NCI-H510A treated with DMSO at 0.1 percent for 48 hours (cell line): ENCODE results near the gene IQCH.

Source experiments
- DNase-seq: peaks from one replicate; lab custom pipeline; 2025; lab: John Stamatoyannopoulos, UW

Gene IQCH

DNA sequence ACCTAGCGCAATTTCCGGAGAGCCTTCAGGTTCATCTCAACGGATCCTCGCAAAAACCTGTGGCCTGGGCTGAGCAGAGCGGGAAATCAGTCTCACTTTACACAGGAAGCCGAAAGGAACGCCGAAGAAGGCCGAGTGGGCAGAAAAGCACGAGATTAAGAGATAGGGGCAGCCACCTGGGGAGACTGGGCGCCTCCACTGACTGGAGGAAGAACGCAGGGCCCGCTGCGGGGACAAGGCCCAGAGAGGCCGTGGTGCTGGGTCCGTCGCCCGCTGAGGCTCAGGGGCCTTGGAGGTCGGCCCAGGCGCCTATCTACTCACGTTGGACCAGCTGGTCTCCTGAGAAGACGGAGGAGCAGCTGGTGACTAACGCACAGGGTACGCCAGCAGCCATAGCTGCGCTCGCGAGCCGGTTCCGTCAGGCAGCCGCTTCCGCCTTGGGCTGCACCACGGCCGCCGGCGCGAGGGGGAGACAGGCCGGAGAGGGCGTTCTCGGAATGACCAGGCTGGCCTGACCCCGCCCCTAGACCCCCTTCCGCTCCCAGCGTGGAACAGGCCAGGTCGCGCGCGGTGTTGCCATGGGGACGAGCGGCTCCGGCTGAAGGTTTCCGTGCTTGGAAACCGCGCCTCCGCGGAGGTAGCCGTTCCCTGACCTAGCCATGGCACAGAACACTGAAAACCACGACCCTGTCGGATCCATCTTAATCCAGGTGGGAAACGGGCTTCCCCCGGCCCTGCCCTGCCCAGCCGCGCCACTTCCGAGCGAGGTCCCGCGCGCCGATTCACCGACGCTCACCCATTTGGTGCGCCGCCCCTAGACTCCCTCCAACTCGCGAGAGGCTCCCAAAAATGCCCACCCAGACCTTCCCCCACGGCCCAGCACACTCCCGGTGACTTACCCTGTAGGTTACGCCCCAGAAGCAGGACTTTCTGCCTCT is at the start of gene IQCH, which contains the start of gene AAGAB:
IQCH (plus strand) TSS at position 549 of the 938 bp plus-strand sequence; CDS start at position 660, 111 bp downstream.
AAGAB (minus strand) TSS at position 424 of the 938 bp plus-strand sequence; CDS start at position 394, 30 bp downstream.
- DNase-seq, result peak; percentile 71

DNA sequence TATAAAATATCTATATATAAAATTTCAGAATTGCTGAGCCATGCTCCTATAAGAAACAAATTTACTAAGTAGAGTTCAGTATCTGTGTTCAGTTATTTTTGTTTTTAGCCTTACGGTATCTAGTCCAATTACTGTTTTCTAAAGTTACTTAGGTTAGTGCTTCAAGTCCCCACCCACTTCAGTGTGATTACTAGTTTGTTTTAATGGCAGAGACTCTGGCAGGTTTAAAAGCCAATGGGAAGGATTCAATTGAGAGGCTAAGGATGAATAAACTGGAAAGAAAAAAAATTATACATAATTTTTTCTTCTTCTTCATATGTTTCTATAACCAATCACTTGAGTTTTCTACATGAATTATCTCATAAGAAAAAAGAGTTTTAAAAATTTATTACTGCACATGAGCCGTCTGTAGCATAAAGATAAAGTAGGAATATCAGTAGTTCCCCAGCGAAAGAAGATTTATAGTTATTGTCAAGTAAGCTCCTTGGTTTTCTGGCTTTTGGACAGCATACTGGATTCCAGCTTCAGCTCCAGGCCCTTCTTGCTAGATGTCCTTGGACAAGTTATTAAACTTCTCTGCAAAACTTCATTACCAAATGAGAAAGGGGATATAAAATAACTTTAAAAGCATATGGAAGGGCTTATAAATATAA is 46.9 kb upstream of the IQCH start:
- DNase-seq, result no peak

DNA sequence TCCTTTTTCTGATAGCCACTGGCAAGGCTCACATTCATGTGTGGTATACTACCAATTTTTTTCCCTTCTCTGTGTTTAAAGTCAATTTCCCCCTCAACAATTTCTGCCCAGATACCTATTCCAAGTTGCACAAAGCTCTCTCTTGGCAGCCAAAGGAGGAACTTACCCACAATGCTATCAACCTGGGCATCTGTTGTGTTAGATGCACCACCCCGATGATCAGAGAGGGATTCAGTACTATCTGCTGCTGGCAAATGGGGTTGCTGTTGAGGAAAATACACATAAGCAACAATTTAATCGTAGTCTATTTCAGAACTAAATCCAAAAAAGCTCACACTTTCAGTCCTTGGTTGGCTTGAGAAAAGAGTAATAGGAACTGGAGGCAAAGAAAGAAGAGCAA is 46.2 kb upstream of the IQCH start:
- DNase-seq, result no peak

DNA sequence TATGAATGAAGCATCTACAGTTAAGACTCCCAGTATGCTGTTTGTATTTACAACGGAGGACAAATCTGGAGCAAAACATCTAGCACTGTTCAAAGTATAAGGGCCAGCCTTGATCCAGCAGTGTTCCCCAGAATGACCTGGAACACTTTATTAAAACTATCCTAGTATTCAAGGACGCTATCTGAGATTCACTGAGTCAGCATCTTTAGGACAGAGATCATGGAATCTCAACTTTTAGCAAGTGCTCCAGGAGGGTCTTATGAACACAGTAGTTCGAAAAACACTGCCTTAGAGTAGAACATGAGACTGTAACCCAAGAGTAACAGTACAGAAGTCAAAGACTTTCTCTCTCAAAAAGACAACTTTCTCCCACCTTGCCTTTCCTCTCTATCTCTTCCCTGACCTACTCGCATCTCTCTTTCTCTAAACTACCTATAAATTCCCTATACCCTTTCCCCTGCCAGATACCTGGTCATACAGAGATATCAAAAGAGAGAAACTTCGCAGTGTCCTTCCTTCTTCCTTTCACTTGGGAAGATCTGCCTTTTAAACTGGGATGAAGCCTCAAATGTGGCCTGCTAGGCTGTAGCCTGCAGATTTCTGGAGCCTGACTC is 43.9 kb upstream of the IQCH start:
- DNase-seq, result no peak

DNA sequence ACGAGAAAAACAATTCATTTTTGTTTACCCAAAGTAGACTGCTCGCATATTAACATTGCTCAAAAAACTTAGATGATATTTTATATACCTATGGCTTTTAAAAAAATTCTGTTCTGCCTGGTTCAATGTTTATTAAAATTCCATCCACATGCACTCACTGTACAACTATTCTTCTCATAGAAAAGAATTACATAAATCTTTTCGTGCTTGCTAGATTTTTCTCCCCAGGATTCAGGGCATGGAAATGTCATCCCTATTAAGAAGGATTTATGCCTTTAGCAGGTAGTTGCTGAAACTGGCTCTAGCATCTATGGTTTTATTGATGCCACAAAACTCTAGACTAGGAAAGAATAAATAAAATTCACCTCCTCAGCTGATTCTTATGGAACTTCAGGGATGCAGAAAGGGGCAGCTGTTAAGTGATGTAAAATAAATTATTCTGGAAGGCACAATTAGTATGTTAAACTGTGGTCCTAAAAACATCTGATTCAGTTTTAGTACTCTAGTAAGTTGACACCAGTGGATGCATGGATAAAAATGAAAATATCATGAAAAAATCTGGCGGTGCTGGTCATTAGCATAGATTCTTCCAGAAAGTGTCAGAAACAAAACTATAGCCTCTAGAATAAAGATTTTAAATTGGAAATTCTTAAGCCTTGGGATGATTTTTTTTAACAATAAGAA is 41.8 kb upstream of the IQCH start:
- DNase-seq, result no peak

DNA sequence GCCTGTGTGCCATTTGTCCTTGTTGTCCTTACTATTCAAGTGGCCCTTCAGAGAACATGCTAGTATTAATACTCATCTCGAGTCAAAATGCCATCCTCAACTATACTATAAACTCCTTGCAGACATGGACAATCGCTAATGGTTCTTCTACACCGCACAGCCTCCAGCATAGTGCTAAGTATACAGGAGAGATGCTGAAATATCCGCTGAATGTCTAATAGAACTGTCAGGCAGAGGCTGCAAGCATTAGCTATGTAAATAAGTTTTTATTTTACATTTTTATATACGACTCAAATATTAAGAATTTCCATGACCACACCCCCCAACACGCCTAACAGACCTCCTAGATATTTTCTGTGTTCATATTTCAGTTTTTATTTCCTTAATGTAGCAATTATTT is 39.5 kb upstream of the IQCH start:
- DNase-seq, result no peak

DNA sequence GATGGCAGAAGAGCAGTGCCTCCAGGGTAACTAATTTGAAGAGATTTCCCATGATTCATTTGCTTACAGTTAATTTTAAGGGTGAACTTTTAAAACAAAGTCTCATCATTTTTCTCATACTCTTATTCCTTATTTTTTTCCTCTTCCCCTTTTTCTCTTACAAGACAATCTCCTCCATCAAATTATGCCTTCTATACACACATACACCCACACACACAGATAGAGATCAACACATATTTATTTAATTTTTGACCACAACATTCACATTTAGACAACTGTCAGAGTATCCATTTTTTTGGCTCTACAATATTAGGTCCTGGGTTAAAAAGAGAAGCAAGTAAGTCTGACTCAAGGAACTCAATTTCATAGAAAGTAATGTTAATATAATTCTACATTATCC is 37.7 kb upstream of the IQCH start:
- no peak for DNase-seq

DNA sequence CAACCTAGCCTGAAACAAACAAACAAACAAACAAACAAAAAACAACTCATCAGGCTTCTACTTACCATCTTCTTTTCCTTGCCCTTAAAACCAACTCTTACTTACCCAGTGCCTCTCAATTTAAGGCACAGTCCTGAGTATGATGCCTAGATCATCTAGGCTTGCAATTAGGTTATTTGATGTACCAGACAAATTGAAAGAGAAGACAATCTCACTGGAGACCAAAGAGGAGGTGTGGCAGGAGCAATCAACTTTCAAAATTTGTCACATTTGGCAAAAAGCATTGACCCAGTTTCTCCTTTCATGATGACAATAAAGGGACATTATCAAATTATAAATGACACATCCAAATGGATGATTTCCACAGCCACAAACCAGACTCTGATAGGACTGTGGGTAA is 36.2 kb upstream of the IQCH start:
- no peak for DNase-seq

DNA sequence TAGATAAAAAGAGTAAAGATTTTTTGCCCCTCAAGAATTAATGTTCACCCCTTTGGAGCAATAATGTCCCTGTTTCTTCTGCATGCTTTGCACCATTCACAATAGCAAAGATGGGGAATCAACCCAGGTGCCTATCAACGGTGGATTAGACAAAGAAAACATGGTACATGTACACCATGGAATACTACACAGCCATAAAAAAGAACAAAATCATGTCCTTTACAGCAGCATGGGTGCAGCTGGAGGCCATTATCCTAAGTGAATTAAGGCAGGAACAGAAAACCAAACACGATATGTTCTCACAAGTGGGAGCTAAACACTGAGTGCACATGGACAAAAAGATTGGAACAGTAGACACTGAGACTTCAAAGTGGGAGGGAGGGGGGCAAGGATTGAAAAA is 35.3 kb upstream of the IQCH start:
- DNase-seq, result no peak

DNA sequence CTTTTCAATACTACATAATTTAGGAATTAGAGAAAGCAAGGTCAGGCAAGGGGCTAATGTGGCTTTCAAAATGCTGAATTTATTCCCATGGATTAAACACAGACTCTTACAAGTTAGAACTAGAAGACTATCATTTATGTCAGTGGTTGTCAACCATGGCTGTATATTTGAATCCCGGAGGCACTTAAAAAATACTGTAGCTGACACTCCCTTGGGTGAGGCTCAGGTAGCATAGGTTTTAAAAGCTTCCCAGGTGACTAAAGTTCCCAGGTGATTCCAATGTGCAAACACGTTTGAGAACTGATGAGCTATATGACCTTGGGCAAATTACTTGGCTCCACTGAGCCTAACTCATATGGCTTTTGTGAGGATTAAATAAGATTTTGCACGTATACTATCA is 29.7 kb upstream of the IQCH start:
- no peak for DNase-seq

DNA sequence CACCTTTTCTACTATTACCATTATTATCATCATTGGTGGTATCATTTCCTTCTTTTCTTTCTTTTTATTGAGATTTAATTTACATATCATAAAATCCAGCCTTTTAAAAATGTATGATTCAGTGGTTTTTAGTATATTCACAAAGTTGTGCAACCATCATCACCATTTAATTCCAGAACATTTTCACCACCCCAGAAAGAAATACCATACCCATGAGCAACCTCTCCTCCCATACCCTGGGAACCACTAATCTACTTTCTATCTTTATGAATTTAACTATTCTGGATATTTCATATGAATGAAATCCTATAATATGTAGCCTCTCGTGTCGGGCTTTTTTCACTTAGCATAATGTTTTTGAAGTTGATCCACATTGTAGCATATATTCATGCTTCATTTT is 29.2 kb upstream of the IQCH start:
- DNase-seq, result no peak

DNA sequence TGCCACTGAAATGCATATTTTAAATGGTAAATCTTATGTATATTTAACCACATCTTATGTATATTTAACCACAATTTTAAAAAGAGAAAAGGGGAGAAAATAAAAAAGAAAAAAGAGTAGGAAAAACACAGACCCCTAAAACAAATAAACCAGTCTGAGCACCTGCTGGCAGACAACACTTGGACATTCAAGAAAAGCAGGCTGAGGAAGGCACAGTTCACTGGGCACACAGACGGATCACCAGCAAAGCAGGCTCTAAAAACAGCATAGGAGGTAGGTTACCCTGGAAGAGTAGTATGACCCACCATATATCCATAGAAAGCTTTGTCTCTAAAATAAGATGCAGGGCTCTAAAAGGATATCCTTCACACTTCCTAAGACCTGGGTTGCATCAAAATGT is 27.2 kb upstream of the IQCH start:
- DNase-seq, result no peak

DNA sequence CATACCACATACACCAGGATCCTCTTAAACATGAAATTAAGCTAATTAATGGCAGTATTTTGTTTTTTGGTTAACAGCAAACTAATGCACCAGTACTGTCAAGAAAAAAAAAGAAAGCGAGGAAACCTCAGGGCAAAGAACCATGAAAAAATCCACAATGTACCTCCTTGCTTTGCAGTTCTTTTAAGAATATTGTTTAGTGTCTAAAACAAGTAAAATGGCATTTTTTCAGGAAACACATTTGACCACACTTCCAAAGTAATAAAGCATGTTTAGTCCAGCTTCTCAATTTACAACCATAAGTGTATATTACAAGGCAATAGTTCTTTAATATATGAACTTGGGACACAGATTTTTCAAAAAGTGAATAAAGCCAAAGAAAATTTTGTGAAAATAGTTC is 26.7 kb upstream of the IQCH start:
- no peak for DNase-seq

DNA sequence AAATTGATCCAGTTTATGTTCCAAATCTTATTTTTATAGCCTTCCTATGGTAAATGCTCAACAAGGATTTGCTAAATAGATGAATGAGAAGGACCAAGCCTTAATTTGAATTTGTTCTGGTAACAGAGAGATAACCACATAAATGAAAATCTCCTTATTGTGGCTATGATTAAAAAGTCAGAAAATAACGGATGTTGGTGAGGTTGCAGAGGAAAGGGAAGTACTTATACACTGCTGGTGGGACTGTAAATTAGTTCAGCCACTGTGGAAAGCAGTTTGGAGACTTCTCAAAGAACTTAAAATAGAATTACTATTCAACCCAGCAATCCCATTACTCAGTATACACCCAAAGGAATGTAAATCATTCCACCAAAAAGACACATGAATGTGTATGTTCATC is 26.3 kb upstream of the IQCH start:
- no peak for DNase-seq

DNA sequence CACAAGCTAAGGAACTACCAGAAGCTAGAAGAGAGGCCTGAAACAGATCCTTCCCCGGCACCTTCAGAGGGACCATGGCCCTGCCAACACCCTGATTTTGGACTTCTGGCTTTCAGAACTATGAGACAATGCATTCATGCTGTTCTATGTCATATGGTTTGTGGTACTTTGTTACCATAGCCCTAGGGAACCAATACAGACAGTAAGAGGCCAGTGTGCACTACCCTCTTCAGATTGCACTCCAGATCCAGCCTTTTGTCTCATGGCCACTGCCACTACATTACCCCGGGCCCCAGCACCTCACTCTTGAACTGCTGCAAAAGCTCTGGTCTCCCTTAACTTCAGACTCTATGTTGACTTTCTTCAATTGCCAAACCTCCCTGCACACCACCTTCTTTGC is 24.1 kb upstream of the IQCH start:
- DNase-seq, result no peak

DNA sequence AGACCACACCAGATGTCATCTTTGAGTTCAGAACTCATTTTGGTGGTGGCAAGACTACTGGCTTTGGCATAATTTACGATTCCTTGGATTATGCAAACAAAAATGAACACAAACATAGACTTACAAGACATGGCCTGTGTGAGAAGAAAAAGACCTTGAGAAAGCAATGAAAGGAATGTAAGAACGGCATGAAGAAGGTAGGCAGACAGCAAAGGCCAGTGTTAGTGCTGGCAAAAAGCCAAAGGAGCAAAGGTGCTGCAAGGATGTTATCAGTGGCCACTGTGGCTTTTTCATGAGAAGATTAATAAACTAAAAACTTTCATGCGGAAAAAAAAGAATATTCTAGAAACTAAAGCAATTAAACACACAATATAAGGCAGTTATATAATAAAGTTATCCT is 22.0 kb upstream of the IQCH start:
- no peak for DNase-seq

DNA sequence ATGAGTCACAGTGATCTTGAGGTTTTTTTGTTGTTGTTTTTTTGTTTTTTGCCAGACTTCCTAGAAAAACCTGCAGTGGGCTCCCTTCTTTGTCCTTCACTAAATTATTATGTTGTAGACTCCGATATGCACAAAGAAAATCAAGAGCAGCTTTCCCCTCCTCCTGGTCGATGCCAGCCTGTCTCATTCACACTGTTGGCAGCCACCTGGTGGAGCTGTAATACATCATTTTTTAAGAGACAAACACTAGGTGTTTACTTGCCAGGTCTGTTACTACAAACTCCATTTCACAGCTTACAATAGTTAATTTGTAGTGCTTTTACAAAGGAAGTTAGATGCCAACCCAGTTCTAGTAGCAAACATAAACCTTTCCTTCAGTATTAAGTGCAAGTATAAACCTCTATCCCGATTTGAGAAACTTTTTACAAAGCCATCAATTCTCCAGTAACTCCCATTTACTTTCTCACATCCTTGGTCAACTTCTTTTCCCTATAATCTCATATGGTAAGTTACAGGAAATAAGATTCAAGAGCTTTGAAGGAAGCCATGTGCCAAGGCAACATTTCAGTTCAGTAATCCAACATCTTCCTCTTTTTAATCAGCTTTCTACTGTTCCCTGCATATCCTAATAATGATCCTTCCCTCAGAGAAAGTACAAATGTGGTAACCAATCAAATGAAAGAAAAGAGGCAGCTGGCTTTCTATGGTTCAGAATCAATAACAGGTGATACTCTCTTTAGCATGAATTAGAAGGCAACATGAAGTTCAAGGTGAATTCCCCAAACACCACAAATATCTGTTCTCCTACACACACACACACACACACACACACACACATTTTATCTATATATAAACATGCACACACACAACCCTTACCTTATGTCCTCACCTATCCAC is 14.1 kb upstream of the IQCH start:
- DNase-seq, result peak; percentile 29

DNA sequence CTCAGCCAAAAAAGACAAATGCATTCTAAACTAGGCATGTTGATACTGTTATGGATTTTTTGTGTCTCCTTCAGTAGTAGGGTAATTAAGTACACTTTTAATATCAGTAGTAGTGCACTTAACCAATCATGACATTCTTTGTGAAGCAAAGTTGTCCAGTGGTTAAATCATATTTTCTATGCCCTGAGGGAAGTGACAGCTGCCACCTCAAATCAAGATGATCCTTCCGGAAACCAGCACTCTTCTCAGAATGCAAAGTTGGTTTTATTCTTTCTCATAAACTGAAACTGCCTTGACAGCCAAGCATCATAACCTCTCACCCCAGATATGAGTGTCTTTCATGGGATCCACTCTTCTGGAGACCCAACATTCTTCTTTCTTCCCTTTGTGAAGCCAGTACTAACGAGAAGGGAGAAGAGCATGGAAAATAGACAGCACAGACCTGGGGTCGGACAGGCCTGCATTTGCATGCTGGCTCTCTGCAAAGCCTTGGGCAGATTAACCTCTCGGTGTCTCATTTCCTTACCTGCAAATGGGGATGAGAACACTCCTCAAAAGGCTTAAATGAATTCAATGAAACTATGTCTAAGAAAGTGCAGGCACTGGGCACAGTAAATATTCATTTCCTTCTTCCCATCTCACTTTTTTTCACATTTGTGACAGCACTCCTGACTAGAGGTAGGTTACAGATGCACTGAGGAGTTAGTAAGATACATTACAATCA is 13.3 kb upstream of the IQCH start:
- DNase-seq, result no peak

DNA sequence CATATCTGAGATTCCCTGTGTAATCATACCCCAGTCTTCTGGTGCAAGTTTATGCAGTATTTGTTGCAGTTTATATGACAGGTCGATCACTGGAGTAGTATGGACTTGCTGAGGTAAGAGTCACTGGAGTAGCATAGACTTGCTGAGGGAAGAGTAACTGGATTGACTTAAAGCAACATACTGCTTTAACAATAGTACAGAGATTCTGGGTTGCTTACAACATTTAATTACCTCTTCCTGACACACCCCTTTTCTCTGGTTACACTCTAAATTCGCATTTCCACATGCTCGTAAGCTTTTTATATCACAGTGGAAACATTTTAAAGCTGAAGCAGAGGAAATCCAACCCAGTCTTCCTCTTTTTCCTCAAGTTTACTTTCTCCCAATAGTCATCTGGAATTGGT is 11.9 kb upstream of the IQCH start:
- no peak for DNase-seq

DNA sequence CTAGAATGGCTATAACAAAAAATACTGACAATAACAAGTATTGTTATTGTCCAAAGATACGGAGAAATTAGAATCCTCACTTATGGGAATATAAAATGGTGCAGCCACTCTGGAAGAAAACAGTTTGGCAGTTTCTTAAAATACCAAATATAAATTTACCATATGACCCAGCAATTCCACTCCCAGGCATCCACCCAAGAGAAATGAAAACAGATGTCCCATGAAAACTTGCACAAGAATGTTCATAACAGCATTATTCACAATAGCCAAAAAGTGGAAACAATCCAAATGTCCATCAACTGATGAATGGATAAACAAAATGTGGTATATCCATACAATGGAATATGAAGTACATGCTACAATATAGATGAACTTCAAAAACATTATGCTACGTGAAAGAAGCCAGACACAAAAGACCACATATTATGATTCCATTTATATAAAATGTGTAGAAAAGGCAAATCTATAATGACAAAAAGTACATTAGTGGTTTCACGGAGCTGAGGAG is 9.6 kb upstream of the IQCH start:
- DNase-seq, result no peak
